GM18517 (cell line): ENCODE results near the gene MAGI3.
"Not testable (repeated sequence)": the region's sequence is repeated elsewhere in the genome, so short reads cannot be mapped to it uniquely, and the experiment has no call there.

Experiments
- ATAC-seq: cut with Tn5 transposase; IDR thresholded peaks from one replicate; pipeline ENCODE4 v1.9.1; 2021; ENCODE audit warnings: mild to moderate bottlenecking, moderate library complexity; ENCODE audit not compliant: unreplicated experiment

MAGI3 gene

GRCh38 chr1:113508364-113509164, 118.2 kb downstream of the MAGI3 start:
- no peak for ATAC-seq

- not testable (repeated sequence) for ATAC-seq
Measured at GRCh38 chr1:113509766-113510165, 119.5 kb downstream of the MAGI3 start.

- ATAC-seq: no peak
Measured at GRCh38 chr1:113511269-113511668, 121.0 kb downstream of the MAGI3 start.

GRCh38 chr1:113515498-113515897, 125.2 kb downstream of the MAGI3 start:
- no peak for ATAC-seq

- ATAC-seq: no peak
Measured at GRCh38 chr1:113517346-113517745, 127.0 kb downstream of the MAGI3 start.

GRCh38 chr1:113517983-113518382, 127.7 kb downstream of the MAGI3 start:
- no peak for ATAC-seq

- ATAC-seq: no peak
Measured at GRCh38 chr1:113519556-113519955, 129.2 kb downstream of the MAGI3 start.

GRCh38 chr1:113530021-113530420, 139.7 kb downstream of the MAGI3 start:
- no peak for ATAC-seq

GRCh38 chr1:113531321-113531720, 141.0 kb downstream of the MAGI3 start:
- ATAC-seq: no peak

- no peak for ATAC-seq
Measured at GRCh38 chr1:113533061-113533460, 142.7 kb downstream of the MAGI3 start.

GRCh38 chr1:113534130-113534817, 144.0 kb downstream of the MAGI3 start:
- ATAC-seq: no peak

- ATAC-seq: no peak
Measured at GRCh38 chr1:113534875-113535274, 144.6 kb downstream of the MAGI3 start.

GRCh38 chr1:113536182-113536780, 146.0 kb downstream of the MAGI3 start:
- ATAC-seq: no peak

- ATAC-seq: no peak
Measured at GRCh38 chr1:113538225-113538624, 147.9 kb downstream of the MAGI3 start.

- ATAC-seq: no peak
Measured at GRCh38 chr1:113540335-113540734, 150.0 kb downstream of the MAGI3 start.

- no peak for ATAC-seq
Measured at GRCh38 chr1:113541106-113541505, 150.8 kb downstream of the MAGI3 start.

GRCh38 chr1:113542221-113542701, 151.9 kb downstream of the MAGI3 start:
- no peak for ATAC-seq

- no peak for ATAC-seq
Measured at GRCh38 chr1:113543110-113543509, 152.8 kb downstream of the MAGI3 start.

GRCh38 chr1:113545210-113545609, 154.9 kb downstream of the MAGI3 start:
- ATAC-seq: no peak

GRCh38 chr1:113545626-113546025, 155.3 kb downstream of the MAGI3 start:
- ATAC-seq: no peak

- ATAC-seq: no peak
Measured at GRCh38 chr1:113551728-113552127, 161.4 kb downstream of the MAGI3 start.

GRCh38 chr1:113552244-113552643, 161.9 kb downstream of the MAGI3 start:
- ATAC-seq: no peak
